H9 (cell line): ENCODE data around the gene ARMC9. TPM values are rescaled to one million over a fixed set of nuclear protein-coding genes. Genes with fewer than 3 reads are reported as not detected.

Experiments used
- DNase-seq: peaks from one replicate; pipeline ENCODE4 v3.0.0-alpha.2; 2017
- H2AFZ ChIP-seq: one replicate; pipeline ENCODE4 v1.6.1; 2013; ENCODE audit warnings: mild to moderate bottlenecking, low read length, control low read depth, moderate library complexity
- H2AK5ac ChIP-seq: 2 replicates; pipeline ENCODE4 v1.6.1; 2013; ENCODE audit warnings: low read length, control low read depth, mixed read lengths; ENCODE audit not compliant: insufficient read length
- H2BK120ac ChIP-seq: one replicate; pipeline ENCODE4 v1.6.1; 2013; ENCODE audit warnings: low read depth, mild to moderate bottlenecking, low read length, control low read depth, inconsistent platforms; ENCODE audit not compliant: poor library complexity, severe bottlenecking
- H2BK12ac ChIP-seq: 2 replicates; pipeline ENCODE4 v1.6.1; 2013; ENCODE audit warnings: low read length, control low read depth, mixed read lengths, low read depth; ENCODE audit not compliant: insufficient read length
- H2BK15ac ChIP-seq: 2 replicates; pipeline ENCODE4 v1.6.1; 2013; ENCODE audit warnings: low read depth, low read length, control low read depth
- H2BK20ac ChIP-seq: one replicate; pipeline ENCODE4 v1.6.1; 2013; ENCODE audit warnings: low read depth, mild to moderate bottlenecking, low read length, control low read depth, inconsistent platforms; ENCODE audit not compliant: poor library complexity, severe bottlenecking
- H2BK5ac ChIP-seq: 2 replicates; pipeline ENCODE4 v1.6.1; 2013; ENCODE audit warnings: low read length, control low read depth, mixed read lengths; ENCODE audit not compliant: insufficient read length
- H3K14ac ChIP-seq: 2 replicates; pipeline ENCODE4 v1.6.1; 2013; ENCODE audit warnings: low read length, control low read depth; ENCODE audit not compliant: insufficient read depth
- H3K18ac ChIP-seq: 2 replicates; pipeline ENCODE4 v1.6.1; 2013; ENCODE audit warnings: low read depth, mild to moderate bottlenecking, mixed read lengths, low read length, control low read depth; ENCODE audit not compliant: insufficient read length
- H3K23ac ChIP-seq: 2 replicates; pipeline ENCODE4 v1.6.1; 2013; ENCODE audit warnings: low read length, control low read depth, mixed read lengths, low read depth; ENCODE audit not compliant: insufficient read length
- H3K23me2 ChIP-seq: 2 replicates; pipeline ENCODE4 v1.6.1; 2013; ENCODE audit warnings: low read depth, mild to moderate bottlenecking, mixed read lengths, low read length, control low read depth; ENCODE audit not compliant: insufficient read length, poor library complexity, severe bottlenecking
- H3K27ac ChIP-seq: 2 replicates; pipeline ENCODE4 v1.5.1; 2013; ENCODE audit warnings: low read length, control low read depth, mixed read lengths, low read depth; ENCODE audit not compliant: insufficient read length
- H3K27me3 ChIP-seq: 2 replicates; pipeline ENCODE4 v1.6.1; 2013; ENCODE audit warnings: low read length, control low read depth, inconsistent platforms; ENCODE audit not compliant: insufficient read depth
- H3K4ac ChIP-seq: 2 replicates; pipeline ENCODE4 v1.6.1; 2013; ENCODE audit warnings: low read depth, mild to moderate bottlenecking, control low read depth, inconsistent platforms, low read length, moderate library complexity
- H3K4me1 ChIP-seq: 2 replicates; pipeline ENCODE4 v1.6.1; 2013; ENCODE audit warnings: low read length, control low read depth, inconsistent platforms; ENCODE audit not compliant: insufficient read depth
- H3K4me2 ChIP-seq: 2 replicates; pipeline ENCODE4 v1.6.1; 2013; ENCODE audit warnings: low read length, control low read depth, mixed read lengths; ENCODE audit not compliant: insufficient read length, insufficient read depth
- H3K56ac ChIP-seq: 2 replicates; pipeline ENCODE4 v1.6.1; 2013; ENCODE audit warnings: low read depth, mild to moderate bottlenecking, mixed read lengths, low read length, control low read depth; ENCODE audit not compliant: insufficient read length
- H3K79me1 ChIP-seq: 2 replicates; pipeline ENCODE4 v1.6.1; 2013; ENCODE audit warnings: low read depth, mild to moderate bottlenecking, moderate library complexity, low read length, control low read depth, inconsistent platforms; ENCODE audit not compliant: insufficient read depth, poor library complexity, severe bottlenecking
- H3K79me2 ChIP-seq: 2 replicates; pipeline ENCODE4 v1.6.1; 2013; ENCODE audit warnings: low read length, control low read depth, inconsistent platforms; ENCODE audit not compliant: insufficient read depth
- H3K9ac ChIP-seq: 2 replicates; pipeline ENCODE4 v1.6.1; 2013; ENCODE audit warnings: low read length, control low read depth, mixed read lengths; ENCODE audit not compliant: insufficient read length; ENCODE audit errors: extremely low read depth
- H3K9me3 ChIP-seq: one replicate; pipeline ENCODE4 v1.6.1; 2013; ENCODE audit warnings: low read depth, low read length, inconsistent platforms; ENCODE audit not compliant: control insufficient read depth
- H3T11ph ChIP-seq: one replicate; pipeline ENCODE4 v1.6.1; 2013; ENCODE audit warnings: mild to moderate bottlenecking, low read length, control low read depth, inconsistent platforms
- H4K20me1 ChIP-seq: one replicate; pipeline ENCODE4 v1.6.1; 2013; ENCODE audit not compliant: control insufficient read depth, insufficient read length, insufficient read depth
- H4K5ac ChIP-seq: 2 replicates; pipeline ENCODE4 v1.6.1; 2013; ENCODE audit warnings: low read depth, mild to moderate bottlenecking, mixed read lengths, low read length, control low read depth; ENCODE audit not compliant: insufficient read length
- H4K8ac ChIP-seq: replicated peaks from 2 replicates; pipeline ENCODE4 v1.6.1; 2013; ENCODE audit warnings: low read length, control low read depth, mixed read lengths, low read depth; ENCODE audit not compliant: insufficient read length
- H4K91ac ChIP-seq: 2 replicates; pipeline ENCODE4 v1.6.1; 2013; ENCODE audit warnings: low read depth, mild to moderate bottlenecking, moderate library complexity, mixed read lengths, low read length, control low read depth; ENCODE audit not compliant: insufficient read length
- H3K27ac Mint-ChIP-seq, 3 experiments: 2 replicates in 2 of 3; 3 replicates in 1 of 3; pipeline ENCODE4 v1.8.0; 2020 to 2021; ENCODE audit warnings: mixed read lengths in 3 of 3, mild to moderate bottlenecking in 1 of 3, moderate library complexity in 1 of 3
- H3K27me3 Mint-ChIP-seq: 2 replicates; pipeline ENCODE4 v1.8.0; 2021; ENCODE audit warnings: low read depth, mild to moderate bottlenecking, moderate library complexity, mixed read lengths
- H3K36me3 Mint-ChIP-seq, 3 experiments: 2 replicates in 2 of 3; 3 replicates in 1 of 3; pipeline ENCODE4 v1.8.0; 2020 to 2021; ENCODE audit warnings: low read depth in 3 of 3, mixed read lengths in 3 of 3; ENCODE audit not compliant: insufficient read depth in 1 of 3
- H3K4me1 Mint-ChIP-seq, 2 experiments: 2 replicates each; pipeline ENCODE4 v1.8.0; 2020; ENCODE audit warnings: mixed read lengths in 2 of 2
- H3K4me3 Mint-ChIP-seq, 2 experiments: 2 replicates in 1 of 2; 3 replicates in 1 of 2; pipeline ENCODE4 v1.8.0; 2020 to 2021; ENCODE audit warnings: mild to moderate bottlenecking in 2 of 2, mixed read lengths in 2 of 2, moderate library complexity in 1 of 2
- H3K9me3 Mint-ChIP-seq, 2 experiments: 2 replicates in 1 of 2; 3 replicates in 1 of 2; pipeline ENCODE4 v1.8.0; 2020; ENCODE audit warnings: mild to moderate bottlenecking in 2 of 2, mixed read lengths in 2 of 2, moderate library complexity in 1 of 2
- WGBS: extraction: QIAGEN DNeasy Blood & Tissue Kit; methylation state at CpG from one replicate; pipeline ENCODE4 v1.1.7; 2013; ENCODE audit warnings: missing lambda C conversion rate, low lambda C conversion rate, mixed read lengths; ENCODE audit not compliant: insufficient read length; ENCODE audit errors: extremely low coverage; 5-methylcytosine and 5-hydroxymethylcytosine counted together
- total RNA-seq: library from RNA; stranded (reverse); gene quantifications from 2 replicates; pipeline ENCODE4 v1.2.1, GENCODE V29; 2021
- TF ChIP-seq, protein P1 (sequence below): fragments of 200-600 bp; sonication (generic); conservative IDR thresholded peaks from 3 replicates; pipeline ENCODE4 v1.8.0; 2021; ENCODE audit warnings: antibody characterized with exemption, mild to moderate bottlenecking

ARMC9 gene
- total RNA-seq, 1 experiment from 2014 or later, result 37.6 TPM

DNA sequence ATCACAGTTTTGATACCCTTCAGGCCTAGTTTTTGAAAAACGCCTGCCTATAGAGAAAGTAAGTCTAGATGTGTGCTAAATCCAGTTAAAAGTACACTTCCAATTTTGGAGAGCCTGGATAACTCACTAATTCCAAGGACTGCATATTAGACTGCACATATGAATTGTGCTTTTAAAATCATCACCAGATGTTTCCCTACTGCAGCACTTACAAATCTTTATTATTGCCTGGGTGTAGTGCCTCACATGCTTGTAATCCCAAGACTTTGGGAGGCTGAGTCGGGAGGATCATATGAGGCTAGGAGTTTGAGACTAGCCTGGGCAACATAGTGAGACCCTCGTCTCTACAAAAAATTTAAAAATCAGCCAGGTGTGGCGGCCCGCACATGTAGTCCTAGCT lies 37.7 kb upstream of the ARMC9 start:
- Histone ChIP-seq H3K9me3 (no peaks in the 10 kb centered on the region), H3K9ac (no peak overlapping the region), H3K14ac (no peak overlapping the region), H4K5ac (no peak overlapping the region), H2AFZ (no peak overlapping the region), H4K20me1 (no peaks in the 10 kb centered on the region), H3K4me1 (peaks cover 8% of the 10 kb centered on the region; the same call in 1 of the 2 replicates), H2BK120ac (no peak overlapping the region), H3K79me1 (no peaks in the 10 kb centered on the region), H2BK5ac (no peak overlapping the region), H2BK15ac (no peak overlapping the region), H3K4me2 (no peak overlapping the region), H2BK20ac (no peak overlapping the region), H3K27ac (no peak overlapping the region), H4K91ac (no peak overlapping the region), H3K23me2 (no peaks in the 10 kb centered on the region), H3K23ac (no peak overlapping the region), H3K79me2 (no peaks in the 10 kb centered on the region), H3K18ac (no peak overlapping the region), H4K8ac (no peak overlapping the region), H3K27me3 (no peaks in the 10 kb centered on the region), H2AK5ac (no peak overlapping the region), H2BK12ac (no peak overlapping the region), H3T11ph (no peak overlapping the region), H3K4ac (no peak overlapping the region), H3K56ac (no peak overlapping the region)
- Mint-ChIP-seq H3K4me3 (no peak overlapping the region), H3K36me3 (peaks cover 5 to 43% (median 9%) of the 10 kb centered on the region in 3 experiments; a peak in 6 of 7 replicates), H3K4me1 (peaks cover 8 to 39% of the 10 kb centered on the region in 2 experiments), H3K27ac (peak overlapping the region in 1 of 3 experiments; percentile 65; a peak in 1 of 7 replicates), H3K9me3 (no peaks in the 10 kb centered on the region), H3K27me3 (no peaks in the 10 kb centered on the region)
- WGBS, result no CpG with 5 or more reads among the region's 5 CpGs
- TF ChIP-seq, protein P1, sequence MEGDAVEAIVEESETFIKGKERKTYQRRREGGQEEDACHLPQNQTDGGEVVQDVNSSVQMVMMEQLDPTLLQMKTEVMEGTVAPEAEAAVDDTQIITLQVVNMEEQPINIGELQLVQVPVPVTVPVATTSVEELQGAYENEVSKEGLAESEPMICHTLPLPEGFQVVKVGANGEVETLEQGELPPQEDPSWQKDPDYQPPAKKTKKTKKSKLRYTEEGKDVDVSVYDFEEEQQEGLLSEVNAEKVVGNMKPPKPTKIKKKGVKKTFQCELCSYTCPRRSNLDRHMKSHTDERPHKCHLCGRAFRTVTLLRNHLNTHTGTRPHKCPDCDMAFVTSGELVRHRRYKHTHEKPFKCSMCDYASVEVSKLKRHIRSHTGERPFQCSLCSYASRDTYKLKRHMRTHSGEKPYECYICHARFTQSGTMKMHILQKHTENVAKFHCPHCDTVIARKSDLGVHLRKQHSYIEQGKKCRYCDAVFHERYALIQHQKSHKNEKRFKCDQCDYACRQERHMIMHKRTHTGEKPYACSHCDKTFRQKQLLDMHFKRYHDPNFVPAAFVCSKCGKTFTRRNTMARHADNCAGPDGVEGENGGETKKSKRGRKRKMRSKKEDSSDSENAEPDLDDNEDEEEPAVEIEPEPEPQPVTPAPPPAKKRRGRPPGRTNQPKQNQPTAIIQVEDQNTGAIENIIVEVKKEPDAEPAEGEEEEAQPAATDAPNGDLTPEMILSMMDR, result no peak
- no peak for DNase-seq
